NCI-H1436 (cell line): ENCODE results near the gene STX12.
"Not testable (repeated sequence)": the region's sequence is repeated elsewhere in the genome, so short reads cannot be mapped to it uniquely, and the experiment has no call there.

Experiments
- DNase-seq: peaks from one replicate; lab custom pipeline; 2025; lab: John Stamatoyannopoulos, UW

The STX12 gene

DNA sequence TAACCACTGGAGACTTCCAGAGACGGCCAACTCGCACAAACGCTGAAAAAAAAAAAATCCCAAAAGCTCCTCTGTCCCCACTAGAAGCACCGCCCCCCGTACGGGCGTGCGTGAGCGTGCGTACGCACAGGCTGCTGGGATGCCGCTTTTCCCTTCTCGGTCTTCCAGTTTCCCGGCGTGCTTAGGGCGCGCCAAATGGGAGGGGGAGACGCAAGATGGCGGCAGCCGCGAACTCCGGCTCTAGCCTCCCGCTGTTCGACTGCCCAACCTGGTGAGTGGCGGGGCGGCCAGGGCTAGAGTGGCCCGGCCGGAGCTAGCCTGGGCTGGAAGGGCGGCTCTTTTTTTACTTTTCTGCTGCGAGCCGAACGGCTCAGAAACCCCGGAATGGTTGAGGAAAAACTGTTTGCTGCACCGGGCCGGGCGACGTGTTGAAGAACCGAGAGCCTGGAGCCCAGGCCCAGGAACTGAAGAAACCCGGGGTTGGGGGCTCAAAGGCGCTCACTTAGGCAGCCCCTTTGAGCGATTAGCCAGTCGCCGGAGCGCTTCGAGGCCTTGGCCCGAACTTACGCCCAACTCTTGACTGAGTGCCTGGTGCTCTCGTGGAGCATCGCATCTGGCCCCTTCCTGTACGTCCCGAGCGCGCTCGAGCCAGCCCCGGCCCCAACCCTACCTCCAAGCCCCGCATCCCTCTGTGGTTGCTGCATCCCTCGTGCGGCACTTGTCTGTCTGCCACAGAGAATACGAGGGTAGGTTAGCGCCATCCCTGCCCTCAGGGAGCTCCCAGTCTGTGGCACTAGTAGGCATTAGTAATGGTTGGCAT, 57.8 kb downstream of the STX12 start, which contains the start of gene PPP1R8:
Gene PPP1R8, plus strand, starts transcription at position 162 of the 820 bp plus-strand sequence. Its CDS starts 54 bp downstream, at position 216.
- peak; percentile 95 for DNase-seq

DNA sequence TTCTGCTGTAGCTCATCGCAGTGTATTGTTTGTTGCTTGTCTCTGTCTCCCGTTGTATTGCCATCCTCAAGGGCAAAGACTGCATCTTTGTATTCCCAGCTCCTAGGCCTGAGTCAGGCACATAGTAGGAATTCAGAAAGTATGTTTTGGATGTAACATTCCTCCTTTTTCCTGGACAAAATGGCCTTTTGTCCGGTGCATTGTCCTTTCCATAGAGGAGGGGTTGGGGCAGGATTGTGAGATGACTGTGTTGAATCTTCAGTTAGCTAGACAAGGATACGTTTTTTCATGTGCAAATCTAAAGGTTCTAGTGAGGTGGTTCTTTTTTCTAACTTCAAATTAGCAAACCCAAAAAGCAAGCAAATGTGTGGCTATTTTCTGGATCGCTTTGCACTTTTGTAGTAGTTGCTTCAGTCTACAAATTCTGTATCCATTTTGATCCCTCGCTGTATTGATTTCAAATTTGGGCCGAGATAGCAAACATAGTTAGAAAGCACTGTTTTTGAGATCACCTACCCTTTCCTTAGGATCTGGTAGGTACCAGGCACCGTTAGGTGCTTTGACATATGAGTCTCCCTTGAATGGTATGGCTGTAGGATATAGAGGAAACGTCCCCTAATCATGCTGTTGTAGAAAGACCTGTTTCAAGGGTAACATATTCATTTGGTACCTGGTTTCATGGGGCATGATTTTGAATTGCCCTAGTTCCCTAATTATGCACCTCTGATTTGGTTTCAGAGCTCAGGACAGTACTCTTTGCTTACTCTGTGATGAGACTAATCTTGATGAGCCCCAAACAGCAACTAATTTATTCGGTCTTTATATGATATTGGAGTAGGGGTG, 58.8 kb downstream of the STX12 start:
- DNase-seq: no peak

DNA sequence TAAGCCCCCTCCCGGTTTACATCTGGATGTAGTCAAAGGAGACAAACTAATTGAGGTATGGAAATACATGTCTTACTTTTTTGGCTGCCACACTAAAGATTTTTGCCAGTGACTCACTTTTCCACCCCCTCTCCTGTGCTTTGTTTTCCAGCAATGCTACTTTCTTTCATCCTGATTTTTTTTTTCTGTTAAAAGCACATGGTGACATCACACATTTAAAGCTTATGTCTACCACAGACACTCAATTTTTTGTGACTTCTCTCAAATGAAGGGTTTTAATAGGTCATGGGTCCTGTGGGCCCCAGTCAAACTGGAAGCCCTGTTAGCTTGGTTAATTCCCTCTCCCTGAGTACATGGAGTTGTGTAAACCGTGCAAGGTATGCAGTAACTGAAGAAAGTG, 59.7 kb downstream of the STX12 start:
- DNase-seq: no peak

DNA sequence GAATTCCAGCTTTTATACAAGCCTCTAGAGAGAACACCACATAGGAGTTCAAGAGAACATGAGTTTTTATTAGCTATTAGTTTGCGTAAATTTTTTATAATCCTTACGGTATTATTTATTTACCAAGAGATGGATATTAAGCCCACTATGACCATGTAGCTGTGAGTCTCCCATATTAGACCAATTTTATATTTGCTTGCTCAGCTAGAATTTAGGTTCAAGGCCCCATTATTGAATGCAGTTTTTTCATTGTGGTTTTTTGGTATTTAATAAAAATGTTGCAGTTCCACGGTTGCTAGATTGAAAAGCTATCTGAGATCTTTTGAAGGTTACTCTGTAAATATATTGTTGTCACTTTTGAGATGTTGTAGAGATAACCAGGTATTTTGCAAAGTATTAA, 60.5 kb downstream of the STX12 start:
- no peak for DNase-seq

DNA sequence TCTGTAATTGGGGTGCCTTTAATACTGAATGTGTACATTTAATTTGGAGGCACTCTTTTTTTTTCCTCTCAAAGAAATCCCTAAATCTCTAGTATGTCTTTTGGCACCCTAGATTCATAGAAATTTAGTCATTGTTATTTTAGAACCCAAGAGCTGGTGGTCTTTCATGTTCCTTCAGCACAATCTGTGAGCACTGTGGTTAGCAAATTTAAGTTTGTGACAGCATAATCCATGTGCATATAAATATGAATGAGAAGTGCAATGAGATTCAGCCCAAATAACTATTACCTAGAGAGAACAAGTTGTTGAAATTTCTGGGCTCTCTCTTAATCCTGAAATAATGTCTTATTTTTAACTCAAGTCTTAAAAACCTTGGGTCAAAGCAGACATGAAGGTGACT, 62.0 kb downstream of the STX12 start:
- DNase-seq: no peak

DNA sequence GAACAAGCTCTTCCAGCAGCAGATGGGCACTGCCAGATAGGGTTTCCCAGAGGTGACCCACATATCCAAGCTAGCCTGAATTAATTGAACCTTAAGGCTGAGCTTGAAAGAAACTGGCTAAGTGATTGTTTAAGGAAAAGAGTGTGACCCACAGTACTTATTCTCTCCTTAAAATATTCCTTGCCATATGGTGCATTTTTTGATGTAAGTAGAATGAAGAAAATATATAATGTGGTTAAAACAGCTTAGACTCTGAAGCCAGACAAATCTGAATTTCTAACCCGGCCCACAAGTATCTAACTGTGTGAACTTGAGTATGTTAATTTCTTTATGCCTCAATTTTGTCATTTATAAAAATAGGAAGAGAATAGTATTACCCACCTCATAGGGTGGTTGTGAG, 62.5 kb downstream of the STX12 start:
- no peak for DNase-seq

DNA sequence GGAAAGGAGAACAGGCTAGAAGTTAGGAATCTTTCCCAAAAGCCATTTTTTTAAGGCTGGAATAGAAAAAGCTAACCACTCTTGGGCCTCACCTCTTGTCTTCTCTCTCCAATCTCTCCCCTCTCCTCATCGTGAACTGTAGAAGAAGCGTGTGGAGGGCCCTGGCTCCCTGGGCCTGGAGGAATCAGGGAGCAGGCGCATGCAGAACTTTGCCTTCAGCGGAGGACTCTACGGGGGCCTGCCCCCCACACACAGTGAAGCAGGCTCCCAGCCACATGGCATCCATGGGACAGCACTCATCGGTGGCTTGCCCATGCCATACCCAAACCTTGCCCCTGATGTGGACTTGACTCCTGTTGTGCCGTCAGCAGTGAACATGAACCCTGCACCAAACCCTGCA, 76.9 kb downstream of the STX12 start:
- DNase-seq: no peak

DNA sequence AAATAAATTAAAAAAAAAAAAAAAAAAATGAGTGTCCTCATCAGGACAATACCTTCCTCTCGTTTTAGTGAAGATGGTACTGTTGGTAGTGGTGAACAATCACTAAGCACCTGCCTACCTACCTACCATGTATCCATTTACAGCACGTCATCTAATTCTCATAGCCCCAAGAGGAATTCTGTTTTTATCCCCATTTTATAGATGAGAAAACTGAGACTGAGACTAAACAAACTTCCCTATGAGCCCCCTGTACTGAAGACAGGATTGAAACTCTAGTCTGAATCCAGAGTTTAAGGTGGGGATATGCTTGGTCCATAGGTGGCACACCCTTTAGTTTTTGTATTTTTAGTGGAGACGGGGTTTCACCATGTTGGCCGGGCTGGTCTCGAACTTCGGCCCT, 82.1 kb downstream of the STX12 start:
- no peak for DNase-seq

DNA sequence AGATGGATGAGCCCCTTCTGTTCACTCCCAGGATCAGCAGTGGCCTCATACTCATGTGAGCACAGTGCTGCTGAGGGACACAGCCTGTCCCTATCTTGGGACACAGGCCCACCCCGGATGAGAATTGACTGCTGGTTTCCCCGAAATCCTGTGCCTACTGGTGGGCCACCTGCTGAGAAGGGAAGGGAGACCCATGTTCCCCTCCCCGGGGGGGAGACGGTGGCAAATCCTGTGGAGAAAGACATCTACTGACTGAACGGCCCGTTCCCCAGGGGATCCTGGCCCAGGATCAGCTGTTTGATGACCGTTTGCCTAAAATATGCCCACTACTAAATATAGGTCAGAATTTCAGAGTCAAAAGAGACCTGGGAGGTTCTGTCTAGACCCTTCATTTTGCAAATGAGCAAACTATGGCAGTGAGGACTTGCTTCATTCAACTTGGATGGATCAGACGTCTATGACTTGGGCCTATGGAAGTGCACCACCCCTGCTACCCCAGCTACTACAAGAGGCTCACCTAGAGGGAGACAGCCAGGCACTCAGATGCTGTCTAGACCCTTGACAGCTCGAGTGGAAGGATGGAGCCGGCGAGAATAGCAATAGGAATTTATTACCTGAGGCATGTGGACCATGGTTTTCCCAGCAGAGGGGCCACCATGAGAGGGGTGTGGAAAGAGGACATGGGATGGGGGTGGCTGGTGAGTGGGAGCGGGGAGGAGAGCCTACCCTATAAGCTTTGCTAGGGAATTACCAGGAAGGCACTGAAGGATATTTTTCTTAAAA, 83.7 kb downstream of the STX12 start:
- no peak for DNase-seq

DNA sequence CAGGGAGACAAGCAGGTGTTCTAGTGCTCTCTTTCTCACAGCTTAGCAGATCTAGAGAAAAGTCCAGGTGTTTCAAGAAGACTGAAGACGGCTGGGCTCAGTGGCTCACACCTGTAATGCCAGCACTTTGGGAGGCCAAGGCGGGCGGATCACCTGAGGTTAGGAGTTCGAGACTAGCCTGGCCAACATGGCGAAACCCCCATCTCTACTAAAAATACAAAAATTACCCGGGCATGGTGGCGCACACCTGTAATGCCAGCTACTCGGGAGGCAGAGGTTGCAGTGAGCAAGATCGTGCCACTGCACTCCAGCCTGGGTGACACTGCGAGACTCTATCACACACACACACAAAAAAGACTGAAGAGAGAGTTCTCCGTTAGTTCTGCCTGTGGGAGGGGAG, 84.5 kb downstream of the STX12 start:
- DNase-seq: not testable (repeated sequence)

DNA sequence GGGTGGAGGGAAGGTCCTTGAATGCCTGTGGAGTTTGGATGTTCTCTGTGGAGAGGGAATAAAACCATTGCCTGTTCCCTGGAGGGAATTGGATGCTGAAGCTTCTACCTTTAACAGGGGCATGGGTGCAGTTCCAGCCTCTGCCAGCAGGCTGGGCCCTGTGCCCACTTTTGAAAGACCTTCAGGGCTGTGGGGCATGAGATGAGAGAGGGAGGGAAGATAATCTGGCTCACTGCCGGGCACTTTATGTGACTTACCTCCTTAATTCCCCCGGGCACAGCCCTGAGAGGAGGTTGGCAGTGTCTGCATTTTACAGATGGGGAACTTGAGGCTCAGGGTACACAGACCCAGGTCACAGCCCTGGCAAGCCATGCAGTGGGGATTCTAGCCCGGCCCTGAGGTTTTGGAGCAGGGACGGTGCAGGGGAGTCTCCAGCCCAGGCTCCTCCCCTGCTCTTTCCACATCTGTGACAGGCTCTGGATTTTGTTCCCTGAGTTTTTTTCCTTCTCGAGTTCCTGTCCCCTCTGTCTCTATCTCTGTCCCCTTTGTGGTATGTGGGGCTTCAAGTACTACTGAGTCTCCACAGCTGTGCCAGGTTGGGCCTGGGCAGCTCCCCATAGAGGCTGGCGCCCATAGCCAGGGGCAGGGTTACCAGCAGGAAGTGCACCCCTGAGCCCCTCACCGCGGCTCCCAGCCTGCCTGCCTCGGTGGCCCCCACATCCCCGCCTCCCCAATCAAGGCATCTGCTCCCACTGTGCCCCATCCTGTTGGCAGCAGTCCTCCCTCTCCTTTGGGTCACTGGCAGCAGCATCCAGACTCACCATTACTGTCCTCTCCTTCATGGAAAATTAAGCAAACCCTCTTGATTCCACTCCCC, 85.3 kb downstream of the STX12 start:
- DNase-seq: peak; percentile 91

DNA sequence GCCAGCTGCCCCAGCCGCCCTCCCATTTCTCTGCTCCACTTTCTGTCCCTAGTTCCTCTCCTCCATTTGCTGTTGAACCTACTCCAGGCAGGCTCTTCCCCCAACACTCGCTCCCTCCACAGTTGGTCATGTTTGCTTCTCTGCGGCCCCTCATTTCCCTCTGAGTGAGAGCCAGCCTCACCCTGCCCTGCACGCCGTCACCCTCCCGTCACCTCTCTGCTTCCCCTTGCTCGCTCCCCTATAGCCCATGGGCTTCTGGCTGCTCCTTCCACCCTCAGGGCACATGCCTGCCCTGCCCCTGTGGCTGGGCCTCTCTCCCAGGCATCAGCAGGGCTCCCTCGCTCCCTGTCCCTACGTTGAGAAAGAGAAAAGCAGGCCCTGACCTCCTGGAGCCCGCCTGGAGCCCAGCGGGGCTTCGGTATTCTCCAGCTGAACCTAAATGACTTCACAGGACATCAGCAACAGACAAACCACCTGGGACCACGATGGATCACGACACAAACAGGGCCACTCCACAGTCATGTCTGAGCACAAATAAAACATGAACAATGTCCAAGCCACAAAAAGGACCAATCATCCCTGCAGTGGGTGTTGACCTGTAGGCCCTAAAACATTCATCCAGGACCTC, 86.0 kb downstream of the STX12 start:
- no peak for DNase-seq

DNA sequence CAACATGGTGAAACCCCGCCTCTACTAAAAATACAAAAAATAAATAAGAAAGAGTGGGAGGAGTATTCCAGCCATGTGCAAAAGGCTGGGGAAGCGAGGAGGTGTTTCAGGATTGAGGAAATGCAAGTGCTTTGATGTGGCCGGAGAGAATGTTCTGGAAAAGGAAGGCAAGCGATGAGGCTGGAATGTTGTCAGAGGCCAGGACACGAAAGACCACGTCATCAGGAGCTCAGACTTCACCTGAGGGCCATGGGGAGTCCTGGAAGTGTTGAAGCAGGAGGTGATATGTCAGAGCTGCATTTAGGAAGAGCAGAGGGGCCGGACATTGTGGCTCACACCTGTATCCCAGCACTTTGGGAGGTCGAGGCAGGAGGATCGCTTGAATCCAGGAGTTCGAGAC, 88.4 kb downstream of the STX12 start:
- DNase-seq: no peak

DNA sequence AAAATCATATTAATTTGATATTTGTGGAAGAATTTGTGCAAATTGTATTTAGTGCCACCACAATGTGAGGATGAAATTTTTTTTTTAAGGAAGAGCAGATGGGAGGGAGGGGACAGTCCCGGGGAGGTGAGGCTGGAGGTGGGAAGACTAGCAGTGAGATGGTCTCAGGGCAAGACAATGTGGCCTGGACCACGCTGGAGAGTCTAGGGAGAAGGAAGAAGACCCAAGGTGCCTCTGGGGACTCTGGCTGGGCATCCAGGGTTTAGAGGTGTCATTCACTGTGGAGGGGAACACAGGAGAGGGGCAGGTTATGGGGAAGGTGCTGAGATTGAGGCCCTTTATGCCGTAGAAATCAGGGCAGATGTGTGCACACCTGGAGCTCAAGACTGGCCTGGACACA, 89.0 kb downstream of the STX12 start:
- DNase-seq: no peak

DNA sequence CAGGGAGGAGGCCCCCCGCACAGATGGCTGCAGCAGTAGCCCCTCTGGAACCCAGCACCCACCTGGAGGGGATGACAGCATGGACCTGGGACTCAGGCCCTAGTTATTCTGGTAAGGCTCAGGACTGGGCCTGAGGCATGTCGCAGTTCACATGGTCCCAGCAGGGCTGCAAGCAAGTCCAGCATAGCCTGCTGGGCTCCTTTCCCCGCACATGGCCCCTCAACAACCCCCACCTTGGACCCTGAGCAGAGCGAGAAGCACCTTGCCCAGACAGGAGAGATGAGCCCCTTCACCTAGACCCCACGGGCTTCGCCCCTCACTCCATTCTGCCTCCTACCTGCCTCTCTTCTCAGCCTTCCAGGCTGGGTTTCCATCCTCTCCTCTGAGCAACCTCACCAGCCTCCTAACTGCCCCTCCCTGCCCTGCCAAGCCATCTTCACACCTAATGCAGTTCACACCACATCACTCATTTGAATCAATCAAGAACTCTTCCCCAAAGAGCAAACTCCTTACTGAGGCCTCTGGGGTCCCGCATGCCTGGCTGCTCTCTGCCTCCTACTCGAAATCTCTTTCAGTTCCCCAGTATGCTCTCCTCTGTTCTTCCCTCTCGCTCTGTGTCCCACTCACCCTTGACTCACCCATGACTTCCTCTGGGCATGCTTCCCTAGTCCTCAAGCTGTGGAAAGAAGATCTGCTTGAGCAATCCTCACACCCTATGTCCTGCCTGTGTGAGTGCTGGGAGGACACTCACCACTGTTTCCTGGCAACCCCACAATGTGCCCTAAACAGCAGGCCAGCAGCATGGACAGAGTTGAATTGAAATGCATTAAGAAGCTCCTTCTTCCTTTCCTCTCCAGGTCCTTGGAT, 89.9 kb downstream of the STX12 start:
- no peak for DNase-seq

DNA sequence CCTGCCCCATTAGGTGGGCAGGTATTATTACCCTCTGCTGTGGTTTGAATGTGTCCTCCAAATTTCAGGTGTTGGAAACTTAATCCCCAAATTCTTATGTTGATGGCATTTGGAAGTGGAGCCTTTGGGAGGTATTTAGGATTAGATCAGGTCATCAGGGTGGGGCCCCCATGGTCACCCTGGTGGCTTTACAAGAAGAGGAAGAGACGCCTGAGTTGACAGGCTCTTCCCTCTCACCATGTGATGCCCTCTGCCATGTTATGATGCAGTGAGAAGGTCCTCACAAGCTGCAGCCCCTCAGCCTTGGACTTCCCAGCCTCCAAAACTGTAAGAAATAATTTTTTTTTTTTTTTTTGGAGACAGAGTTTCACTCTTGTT, 90.5 kb downstream of the STX12 start:
- no peak for DNase-seq

DNA sequence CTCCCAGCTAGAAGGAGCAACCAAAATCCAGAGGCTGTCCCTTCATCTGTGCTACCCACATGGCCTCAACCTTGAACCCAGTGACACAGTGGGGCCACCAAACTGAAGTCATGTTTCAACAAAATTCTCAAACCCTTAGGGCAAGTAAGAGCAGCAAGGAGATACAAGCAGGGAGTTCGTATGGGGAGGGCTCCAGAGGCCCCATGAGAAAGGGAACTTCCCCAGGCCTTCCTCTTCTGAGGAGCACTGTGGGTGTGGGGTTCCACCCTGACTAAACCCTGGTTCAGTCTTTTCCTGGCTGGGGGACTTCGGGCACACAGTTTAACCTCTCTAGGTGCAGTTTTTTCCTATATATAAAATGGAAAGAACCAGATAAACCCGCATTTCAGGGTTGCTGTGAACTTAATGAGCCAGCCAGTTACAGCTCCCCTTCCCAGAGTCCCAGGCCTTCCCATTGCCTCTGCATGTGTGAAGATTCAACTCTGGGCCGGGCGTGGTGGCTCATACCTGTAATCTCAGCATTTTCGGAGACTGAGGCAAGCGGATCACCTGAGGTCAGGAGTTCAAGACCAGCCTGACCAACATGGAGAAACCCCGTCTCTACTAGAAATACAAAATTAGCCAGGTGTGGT, 91.4 kb downstream of the STX12 start:
- DNase-seq: no peak

DNA sequence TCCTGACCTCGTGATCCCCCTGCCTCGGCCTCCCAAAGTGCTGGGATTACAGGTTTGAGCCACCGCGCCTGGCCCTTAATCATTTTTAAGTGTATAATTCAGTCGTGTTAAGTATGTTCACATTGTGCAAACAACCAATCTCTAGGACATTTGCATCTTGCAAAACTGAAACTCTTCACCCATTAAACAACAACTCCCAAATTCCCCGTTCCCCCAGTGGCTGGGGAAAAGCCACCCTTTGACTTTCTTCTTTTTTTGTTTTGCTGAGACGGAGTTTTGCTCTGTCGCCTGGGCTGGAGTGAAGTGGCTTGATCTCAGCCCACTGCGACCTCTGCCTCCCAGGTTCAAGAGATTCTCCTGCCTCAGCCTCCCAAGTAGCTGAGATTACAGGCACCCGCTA, 92.8 kb downstream of the STX12 start:
- no peak for DNase-seq

DNA sequence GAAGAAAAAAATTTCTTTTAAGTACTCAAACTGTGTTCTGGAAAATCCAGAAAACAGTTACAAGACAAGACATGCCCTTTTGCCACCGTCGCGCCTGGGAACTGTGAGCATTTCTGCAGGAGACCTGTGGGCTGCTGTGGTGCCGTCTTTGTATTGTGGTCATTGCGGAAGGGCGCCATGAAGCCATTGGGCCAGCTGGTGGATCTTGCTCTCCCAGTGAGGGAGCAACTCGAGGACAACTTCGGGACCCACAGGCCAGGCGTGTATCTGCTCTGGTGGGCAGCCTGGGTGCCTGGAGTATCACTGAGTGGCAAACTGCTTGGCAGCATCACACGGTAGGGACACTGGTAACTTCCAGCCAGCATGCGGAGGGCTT, 95.5 kb downstream of the STX12 start:
- DNase-seq: no peak
